C4-2B (cell line): ENCODE data around the gene DDX27.

Source experiments
- ZFX ChIP-seq: fragments of 450-650 bp; IDR thresholded peaks from 2 replicates; pipeline ENCODE4 v1.6.1; 2017
- TF ChIP-seq, protein P1 (sequence below): fragments of 450-650 bp; conservative IDR thresholded peaks from 2 replicates; pipeline ENCODE4 v1.5.1; 2017; ENCODE audit warnings: mild to moderate bottlenecking

DNA sequence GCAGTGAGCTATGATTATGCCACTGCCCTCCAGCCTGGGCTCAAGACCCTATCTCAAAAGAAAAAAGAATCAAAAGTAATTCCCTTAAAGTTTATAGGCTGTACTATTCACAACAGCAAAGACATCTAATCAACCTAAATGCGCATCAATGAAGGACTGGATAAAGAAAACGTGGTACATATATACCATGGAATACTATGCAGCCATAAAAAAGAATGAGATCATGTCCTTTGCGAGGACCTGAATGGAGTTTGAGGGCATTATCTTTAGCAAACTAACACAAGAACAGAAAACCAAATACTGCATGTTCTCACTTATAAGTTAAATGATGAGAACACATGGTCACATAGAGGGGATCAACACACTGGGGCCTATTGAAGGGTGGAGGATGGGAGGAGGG lies 42.0 kb downstream of the DDX27 start:
- TF ChIP-seq, protein P1, sequence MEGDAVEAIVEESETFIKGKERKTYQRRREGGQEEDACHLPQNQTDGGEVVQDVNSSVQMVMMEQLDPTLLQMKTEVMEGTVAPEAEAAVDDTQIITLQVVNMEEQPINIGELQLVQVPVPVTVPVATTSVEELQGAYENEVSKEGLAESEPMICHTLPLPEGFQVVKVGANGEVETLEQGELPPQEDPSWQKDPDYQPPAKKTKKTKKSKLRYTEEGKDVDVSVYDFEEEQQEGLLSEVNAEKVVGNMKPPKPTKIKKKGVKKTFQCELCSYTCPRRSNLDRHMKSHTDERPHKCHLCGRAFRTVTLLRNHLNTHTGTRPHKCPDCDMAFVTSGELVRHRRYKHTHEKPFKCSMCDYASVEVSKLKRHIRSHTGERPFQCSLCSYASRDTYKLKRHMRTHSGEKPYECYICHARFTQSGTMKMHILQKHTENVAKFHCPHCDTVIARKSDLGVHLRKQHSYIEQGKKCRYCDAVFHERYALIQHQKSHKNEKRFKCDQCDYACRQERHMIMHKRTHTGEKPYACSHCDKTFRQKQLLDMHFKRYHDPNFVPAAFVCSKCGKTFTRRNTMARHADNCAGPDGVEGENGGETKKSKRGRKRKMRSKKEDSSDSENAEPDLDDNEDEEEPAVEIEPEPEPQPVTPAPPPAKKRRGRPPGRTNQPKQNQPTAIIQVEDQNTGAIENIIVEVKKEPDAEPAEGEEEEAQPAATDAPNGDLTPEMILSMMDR, result no peak
- no peak for TF ChIP-seq ZFX
